Esophagus muscularis mucosa (tissue), 4 donors: ENCODE data around the gene GNG13. TPM values are rescaled to one million over a fixed set of nuclear protein-coding genes. Genes with fewer than 3 reads are reported as not detected.

ENCODE experiments used
- DNase-seq: peaks from one replicate; pipeline ENCODE4 v3.0.0-alpha.2; 2017; ENCODE audit errors: extremely low spot score
- H3K27ac ChIP-seq, 4 donors: fragments of 200-600 bp; sonication (generic); replicated peaks in 1 of 4; 1 replicate in 3 of 4; 2 replicates in 1 of 4; pipeline ENCODE4 v1.5.1; 2016 to 2019; ENCODE audit warnings: mild to moderate bottlenecking in 1 of 4
- H3K27me3 ChIP-seq, 4 donors: fragments of 200-600 bp; sonication (generic); one replicate each; pipeline versions ENCODE4 v1.5.1 to v1.6.0; 2016 to 2019
- H3K36me3 ChIP-seq, 4 donors: fragments of 200-600 bp; sonication (generic); one replicate each; pipeline ENCODE4 v1.5.1; 2016 to 2019
- H3K4me1 ChIP-seq, 4 donors: fragments of 200-600 bp; sonication (generic); one replicate each; pipeline ENCODE4 v1.5.1; 2016 to 2019
- H3K4me3 ChIP-seq, 4 donors: fragments of 200-600 bp; sonication (generic); 1 replicate in 2 of 4; 2 replicates in 2 of 4; pipeline ENCODE4 v1.5.1; 2016 to 2019; ENCODE audit warnings: mild to moderate bottlenecking in 4 of 4, moderate library complexity in 1 of 4
- H3K9me3 ChIP-seq, 4 donors: fragments of 200-600 bp; sonication (generic); 1 replicate in 3 of 4; 2 replicates in 1 of 4; pipeline ENCODE4 v1.5.1; 2016 to 2019
- CTCF ChIP-seq, 3 experiments: fragments of 200-600 bp in 2 of 3; fragments of 450-650 bp in 1 of 3; sonication (generic) in 2 of 3; IDR thresholded peaks; one replicate each; pipeline ENCODE4 v1.5.1; 2017 to 2019; ENCODE audit warnings: antibody characterized with exemption in 3 of 3, mild to moderate bottlenecking in 2 of 3, moderate library complexity in 1 of 3
- EP300 ChIP-seq: sonication (generic); formaldehyde crosslinking; IDR thresholded peaks from one replicate; pipeline ENCODE4 v1.6.1; 2017; ENCODE audit warnings: antibody characterized with exemption
- POLR2A ChIP-seq: fragments of 450-650 bp; IDR thresholded peaks from one replicate; pipeline ENCODE4 v1.6.1; 2017; ENCODE audit warnings: antibody characterized with exemption, moderate library complexity, mild to moderate bottlenecking, low read depth
- POLR2AphosphoS5 ChIP-seq, 2 donors: sonication (generic); formaldehyde crosslinking; IDR thresholded peaks; one replicate each; pipeline ENCODE4 v1.6.1; 2017; ENCODE audit warnings: antibody characterized with exemption in 2 of 2
- WGBS: methylation state at CpG from one replicate; pipeline ENCODE4 v1.1.5; 2018; 5-methylcytosine and 5-hydroxymethylcytosine counted together
- intact Hi-C: fragments of 100-400 bp; cut with DNase I; formaldehyde crosslinking; loops from one replicate; pipeline ENCODE4 v1.15.1; 2023
- total RNA-seq, 4 donors: library from RNA; depleted of rRNA; stranded (reverse); fragments of >200 nt; gene quantifications; one replicate each; pipeline versions ENCODE4 v1.1.0 to v1.2.1, GENCODE V29; 2016

Gene GNG13
- total RNA-seq, 4 donors from 2014 or later = not detected

DNA sequence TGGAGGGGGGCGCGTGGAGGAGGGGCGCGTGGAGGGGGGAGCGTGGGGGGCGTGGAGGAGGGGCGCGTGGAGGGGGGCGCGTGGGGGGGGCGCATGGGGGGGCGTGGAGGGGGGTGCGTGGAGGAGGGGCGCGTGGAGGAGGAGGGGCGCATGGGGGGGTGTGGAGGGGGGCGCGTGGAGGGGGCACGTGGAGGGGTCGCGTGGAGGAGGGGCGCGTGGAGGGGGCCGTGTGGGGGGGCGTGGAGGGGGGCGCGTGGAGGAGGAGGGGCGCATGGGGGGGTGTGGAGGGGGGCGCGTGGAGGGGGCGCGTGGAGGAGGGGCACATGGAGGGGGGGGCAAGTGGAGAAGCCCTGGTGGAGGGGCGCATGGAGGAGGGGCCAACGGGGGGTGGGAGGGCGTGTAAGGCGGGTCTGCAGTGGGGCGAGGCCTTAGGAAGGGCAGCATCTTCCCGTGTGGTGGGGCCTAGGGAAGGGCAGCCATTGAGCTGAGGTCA is 32.7 kb downstream of the GNG13 start:
- Histone ChIP-seq H3K27me3 (peaks cover 0 to 66% (median 0%) of the 10 kb centered on the region in 4 donors), H3K9me3 (no peaks in the 10 kb centered on the region), H3K27ac (no peak overlapping the region), H3K36me3 (no peaks in the 10 kb centered on the region), H3K4me1 (no peaks in the 10 kb centered on the region), H3K4me3 (no peak overlapping the region)
- no peak for TF ChIP-seq EP300
- no peak for TF ChIP-seq POLR2AphosphoS5 (IDR thresholded peaks at IDR 0.05)
- TF ChIP-seq CTCF (IDR thresholded peaks at IDR 0.05) = no peak
- no peak for TF ChIP-seq POLR2A
- DNase-seq = no peak
- intact Hi-C loops = no loop called here
- WGBS = 68% methylated on average over 16 of the region's 38 CpGs

DNA sequence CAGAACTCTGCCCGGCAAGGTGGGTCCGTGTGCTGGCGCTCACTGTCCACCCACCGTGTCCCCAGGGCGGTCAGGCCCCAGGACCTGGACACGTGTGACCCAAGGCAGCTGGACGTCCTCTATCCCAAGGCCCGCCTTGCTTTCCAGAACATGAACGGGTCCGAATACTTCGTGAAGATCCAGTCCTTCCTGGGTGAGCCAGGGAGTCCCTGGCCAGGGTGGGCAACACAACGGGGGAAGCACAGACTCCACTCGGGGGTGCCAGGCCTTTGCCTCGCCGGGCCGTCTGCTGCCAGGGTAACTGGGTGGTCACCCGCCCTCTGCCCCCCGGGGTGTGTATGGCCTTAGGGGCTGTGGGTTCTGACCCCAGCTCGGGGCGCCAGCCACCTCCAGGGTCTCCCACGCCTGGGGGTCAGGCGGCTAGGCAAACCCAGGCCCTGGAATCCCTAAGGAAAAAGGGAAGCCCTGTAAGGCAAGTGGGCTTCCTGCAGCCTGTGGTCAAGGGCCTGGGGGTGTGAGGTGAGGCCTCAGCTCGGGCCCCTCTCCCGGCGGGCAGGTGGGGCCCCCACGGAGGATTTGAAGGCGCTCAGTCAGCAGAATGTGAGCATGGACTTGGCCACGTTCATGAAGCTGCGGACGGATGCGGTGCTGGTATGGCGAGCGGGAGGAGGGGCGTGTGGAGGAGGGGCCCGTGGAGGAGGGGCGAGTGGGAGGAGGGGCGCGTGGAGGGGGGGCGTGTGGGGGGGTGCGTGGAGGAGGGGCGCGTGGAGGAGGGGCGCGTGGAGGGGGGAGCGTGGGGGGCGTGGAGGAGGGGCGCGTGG is 33.5 kb downstream of the GNG13 start:
- H3K9me3 ChIP-seq = no peaks in the 10 kb centered on the region
- H3K4me3 ChIP-seq = no peak overlapping the region
- TF ChIP-seq POLR2A (no peak), EP300 (no peak), POLR2AphosphoS5 (IDR thresholded peaks at IDR 0.05) (no peak), CTCF (IDR thresholded peaks at IDR 0.05) (no peak)
- no peak overlapping the region for H3K27ac ChIP-seq
- intact Hi-C loops = no loop called here
- H3K36me3 ChIP-seq = no peaks in the 10 kb centered on the region
- H3K4me1 ChIP-seq = no peaks in the 10 kb centered on the region
- peaks cover 0 to 68% (median under 1%) of the 10 kb centered on the region in 4 donors for H3K27me3 ChIP-seq
- 70% methylated on average over 12 of the region's 48 CpGs for WGBS
- DNase-seq = no peak

DNA sequence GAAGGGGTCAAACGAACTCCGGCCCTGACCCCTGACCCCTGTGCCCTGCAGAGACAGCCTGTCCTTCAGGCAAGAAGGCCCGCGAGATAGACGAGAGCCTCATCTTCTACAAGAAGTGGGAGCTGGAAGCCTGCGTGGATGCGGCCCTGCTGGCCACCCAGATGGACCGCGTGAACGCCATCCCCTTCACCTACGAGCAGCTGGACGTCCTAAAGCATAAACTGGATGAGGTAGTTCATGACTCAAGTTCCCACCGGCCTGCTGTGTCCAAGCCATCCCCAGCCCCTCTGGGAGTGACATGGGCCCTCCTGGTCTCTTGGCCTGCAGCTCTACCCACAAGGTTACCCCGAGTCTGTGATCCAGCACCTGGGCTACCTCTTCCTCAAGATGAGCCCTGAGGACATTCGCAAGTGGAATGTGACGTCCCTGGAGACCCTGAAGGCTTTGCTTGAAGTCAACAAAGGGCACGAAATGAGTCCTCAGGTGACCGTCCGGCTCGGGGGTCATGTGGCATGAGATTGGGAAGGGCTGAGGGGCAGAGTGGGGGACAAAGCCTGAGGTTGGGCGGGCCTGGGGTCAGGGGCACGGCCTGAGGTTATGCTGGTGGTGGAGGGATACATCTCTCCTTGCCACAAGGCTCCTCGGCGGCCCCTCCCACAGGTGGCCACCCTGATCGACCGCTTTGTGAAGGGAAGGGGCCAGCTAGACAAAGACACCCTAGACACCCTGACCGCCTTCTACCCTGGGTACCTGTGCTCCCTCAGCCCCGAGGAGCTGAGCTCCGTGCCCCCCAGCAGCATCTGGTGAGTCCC is 34.3 kb downstream of the GNG13 start:
- no peak for DNase-seq
- no peaks in the 10 kb centered on the region for H3K4me1 ChIP-seq
- intact Hi-C loops = no loop called here
- 82% methylated on average over 19 of the region's 29 CpGs for WGBS
- H3K9me3 ChIP-seq = no peaks in the 10 kb centered on the region
- peaks cover 0 to 76% (median 1%) of the 10 kb centered on the region in 4 donors for H3K27me3 ChIP-seq
- H3K27ac ChIP-seq = no peak overlapping the region
- TF ChIP-seq POLR2AphosphoS5 (IDR thresholded peaks at IDR 0.05) (no peak), POLR2A (no peak)
- H3K4me3 ChIP-seq = no peak overlapping the region
- no peaks in the 10 kb centered on the region for H3K36me3 ChIP-seq

- Histone ChIP-seq H3K4me1 (no peaks in the 10 kb centered on the region), H3K27ac (no peak overlapping the region), H3K9me3 (no peaks in the 10 kb centered on the region), H3K27me3 (peaks cover 0 to 79% (median 1%) of the 10 kb centered on the region in 4 donors), H3K36me3 (no peaks in the 10 kb centered on the region), H3K4me3 (no peak overlapping the region)
- DNase-seq = no peak
- WGBS = no CpG with 5 or more reads among the region's 29 CpGs
- TF ChIP-seq POLR2AphosphoS5 (IDR thresholded peaks at IDR 0.05) (no peak), POLR2A (no peak), CTCF (IDR thresholded peaks at IDR 0.05) (no peak), EP300 (no peak)
- intact Hi-C loops = no loop called here
These were observed 35.1 kb downstream of the GNG13 start for GRCh38 chr16:765488-765865.

DNA sequence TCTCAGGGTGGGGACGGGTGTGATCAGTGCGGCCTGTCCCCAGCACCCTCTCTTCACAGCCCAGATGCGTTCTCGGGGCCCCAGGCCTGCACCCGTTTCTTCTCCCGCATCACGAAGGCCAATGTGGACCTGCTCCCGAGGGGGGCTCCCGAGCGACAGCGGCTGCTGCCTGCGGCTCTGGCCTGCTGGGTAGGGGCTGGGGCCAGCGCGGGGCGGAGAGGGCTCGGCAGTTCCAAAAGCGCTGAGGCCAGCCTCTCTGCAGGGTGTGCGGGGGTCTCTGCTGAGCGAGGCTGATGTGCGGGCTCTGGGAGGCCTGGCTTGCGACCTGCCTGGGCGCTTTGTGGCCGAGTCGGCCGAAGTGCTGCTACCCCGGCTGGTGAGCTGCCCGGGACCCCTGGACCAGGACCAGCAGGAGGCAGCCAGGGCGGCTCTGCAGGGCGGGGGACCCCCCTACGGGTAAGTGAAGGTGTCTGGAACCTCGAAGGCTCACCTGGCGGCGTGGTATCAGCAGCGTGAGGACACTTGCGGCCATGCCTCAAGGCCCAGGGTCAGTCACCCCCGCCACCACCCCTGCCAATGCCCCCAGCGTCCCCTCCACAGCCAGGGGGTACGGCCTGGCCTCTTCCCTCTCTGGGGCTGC is 35.6 kb downstream of the GNG13 start:
- WGBS = 88% methylated on average over 12 of the region's 38 CpGs
- Histone ChIP-seq H3K4me3 (no peak overlapping the region), H3K27me3 (peaks cover 0 to 79% (median 1%) of the 10 kb centered on the region in 4 donors), H3K9me3 (no peaks in the 10 kb centered on the region), H3K27ac (no peak overlapping the region), H3K4me1 (no peaks in the 10 kb centered on the region), H3K36me3 (no peaks in the 10 kb centered on the region)
- no peak for DNase-seq
- intact Hi-C loops = no loop called here
- TF ChIP-seq EP300 (no peak), POLR2A (no peak), POLR2AphosphoS5 (IDR thresholded peaks at IDR 0.05) (no peak)
